Thyroid gland (tissue), 4 donors: ENCODE measurements around the gene PPARGC1A.

ENCODE experiments used
- CTCF ChIP-seq, 6 experiments: fragments of 200-600 bp in 3 of 6; fragments of 450-650 bp in 3 of 6; sonication (generic) in 3 of 6; IDR thresholded peaks; one replicate each; pipeline ENCODE4 v1.5.1; 2016 to 2019; ENCODE audit warnings: antibody characterized with exemption in 6 of 6, mild to moderate bottlenecking in 2 of 6, inconsistent platforms in 1 of 6, moderate library complexity in 1 of 6
- POLR2A ChIP-seq, 2 donors: fragments of 450-650 bp; IDR thresholded peaks; one replicate each; pipeline ENCODE4 v1.6.1; 2017; ENCODE audit warnings: antibody characterized with exemption in 2 of 2, mild to moderate bottlenecking in 2 of 2, moderate library complexity in 1 of 2

- TF ChIP-seq CTCF (IDR thresholded peaks at IDR 0.05) (no peak), POLR2A (IDR thresholded peaks at IDR 0.05) (no peak)
These were observed 144.5 kb downstream of the PPARGC1A start for GRCh38 chr4:23745377-23745776.
